Measurements from ENCODE around the gene HOXD13. TPM values are rescaled to one million over a fixed set of nuclear protein-coding genes. Genes with fewer than 3 reads are reported as not detected.

HOXD13 gene
- total and polyA plus RNA-seq, 2 of the 13 experiments (the other 11 are each of a cell fraction or from before 2014, with no cell fraction given) = not detected

DNA sequence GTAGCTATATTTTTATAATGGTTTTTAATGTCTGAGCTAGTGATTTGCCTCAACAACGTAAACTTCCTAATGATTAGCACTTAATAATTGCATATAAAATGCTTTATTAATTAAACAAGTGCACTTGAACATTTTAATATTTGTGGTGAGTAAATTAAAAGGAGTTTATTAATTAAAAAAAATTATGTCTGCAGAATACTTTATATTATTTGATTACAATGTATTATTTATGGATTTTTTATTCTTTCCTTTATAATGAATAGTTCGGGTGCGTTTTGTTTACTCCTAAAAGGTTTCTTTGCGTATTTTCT is 39.3 kb downstream of the HOXD13 start (continued):
- TF ChIP-seq, protein P1, sequence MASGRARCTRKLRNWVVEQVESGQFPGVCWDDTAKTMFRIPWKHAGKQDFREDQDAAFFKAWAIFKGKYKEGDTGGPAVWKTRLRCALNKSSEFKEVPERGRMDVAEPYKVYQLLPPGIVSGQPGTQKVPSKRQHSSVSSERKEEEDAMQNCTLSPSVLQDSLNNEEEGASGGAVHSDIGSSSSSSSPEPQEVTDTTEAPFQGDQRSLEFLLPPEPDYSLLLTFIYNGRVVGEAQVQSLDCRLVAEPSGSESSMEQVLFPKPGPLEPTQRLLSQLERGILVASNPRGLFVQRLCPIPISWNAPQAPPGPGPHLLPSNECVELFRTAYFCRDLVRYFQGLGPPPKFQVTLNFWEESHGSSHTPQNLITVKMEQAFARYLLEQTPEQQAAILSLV (CRISPR knock-in tag; IDR thresholded peaks at IDR 0.05; ENCODE audit: borderline replicate concordance) = no peak
- TF ChIP-seq PHB2 (IDR thresholded peaks at IDR 0.05; ENCODE audit: partially characterized antibody) (no peak), ZNF24 (IDR thresholded peaks at IDR 0.05) (no peak), CBFB (CRISPR knock-in tag; IDR thresholded peaks at IDR 0.05) (no peak)
- TF ChIP-seq, protein P2, sequence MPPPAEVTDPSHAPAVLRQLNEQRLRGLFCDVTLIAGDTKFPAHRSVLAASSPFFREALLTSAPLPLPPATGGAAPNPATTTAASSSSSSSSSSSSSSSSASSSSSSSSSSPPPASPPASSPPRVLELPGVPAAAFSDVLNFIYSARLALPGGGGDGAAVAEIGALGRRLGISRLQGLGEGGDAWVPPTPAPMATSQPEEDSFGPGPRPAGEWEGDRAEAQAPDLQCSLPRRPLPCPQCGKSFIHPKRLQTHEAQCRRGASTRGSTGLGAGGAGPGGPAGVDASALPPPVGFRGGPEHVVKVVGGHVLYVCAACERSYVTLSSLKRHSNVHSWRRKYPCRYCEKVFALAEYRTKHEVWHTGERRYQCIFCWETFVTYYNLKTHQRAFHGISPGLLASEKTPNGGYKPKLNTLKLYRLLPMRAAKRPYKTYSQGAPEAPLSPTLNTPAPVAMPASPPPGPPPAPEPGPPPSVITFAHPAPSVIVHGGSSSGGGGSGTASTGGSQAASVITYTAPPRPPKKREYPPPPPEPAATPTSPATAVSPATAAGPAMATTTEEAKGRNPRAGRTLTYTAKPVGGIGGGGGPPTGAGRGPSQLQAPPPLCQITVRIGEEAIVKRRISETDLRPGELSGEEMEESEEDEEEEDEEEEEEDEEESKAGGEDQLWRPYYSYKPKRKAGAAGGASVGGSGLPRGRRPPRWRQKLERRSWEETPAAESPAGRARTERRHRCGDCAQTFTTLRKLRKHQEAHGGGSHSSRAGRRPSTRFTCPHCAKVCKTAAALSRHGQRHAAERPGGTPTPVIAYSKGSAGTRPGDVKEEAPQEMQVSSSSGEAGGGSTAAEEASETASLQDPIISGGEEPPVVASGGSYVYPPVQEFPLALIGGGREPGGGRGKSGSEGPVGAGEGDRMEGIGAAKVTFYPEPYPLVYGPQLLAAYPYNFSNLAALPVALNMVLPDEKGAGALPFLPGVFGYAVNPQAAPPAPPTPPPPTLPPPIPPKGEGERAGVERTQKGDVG (CRISPR knock-in tag; IDR thresholded peaks at IDR 0.05; ENCODE audit: borderline replicate concordance) = no peak

- Histone ChIP-seq H3K4me3 (replicated peaks in 1 of 3; ENCODE audit: insufficient read depth in 1 of 3, low read depth in 2 of 3, low read length in 3 of 3) (peak overlapping the region in 1 of 3 experiments; percentile 8; a peak in 1 of 6 replicates), H3K36me3 (replicated peaks in 1 of 2; ENCODE audit: control insufficient read depth in 1 of 2, insufficient read depth in 2 of 2, low read length in 2 of 2) (no peaks in the 10 kb centered on the region), H3K4me1 (ENCODE audit: insufficient read depth, low read length) (no peaks in the 10 kb centered on the region), H2AFZ (ENCODE audit: low read length) (no peak overlapping the region), H3K4me2 (ENCODE audit: low read depth, low read length) (peak overlapping the region; percentile 51), H3K9me3 (ENCODE audit: low read length) (no peaks in the 10 kb centered on the region), H3K79me2 (ENCODE audit: insufficient read depth, low read length) (no peaks in the 10 kb centered on the region), H3K27me3 (ENCODE audit: control insufficient read depth in 1 of 2, insufficient read depth in 2 of 2, low read length in 2 of 2) (peaks cover 12 to 87% of the 10 kb centered on the region in 2 experiments), H4K20me1 (ENCODE audit: insufficient read depth, low read length) (no peaks in the 10 kb centered on the region), H3K27ac (ENCODE audit: extremely low read length, insufficient read depth, low read length) (no peak overlapping the region), H3K9ac (ENCODE audit: insufficient read depth, low read depth, low read length) (no peak overlapping the region)
- DNase-seq (ENCODE audit: low spot score) (no peak), FAIRE-seq (no peak), ATAC-seq (no peak)
- in situ Hi-C loops (cut with HindIII; ENCODE audit: extremely low pct_ligation_motif_present, low pct_unique_long_range_greater_than_20kb) = no loop called here
- no TSS peak for BruUV-seq (replicated peaks)
- TF ChIP-seq CCAR2 (optimal IDR thresholded peaks at IDR 0.05; ENCODE audit: low read depth, low read length) = no peak
- TF ChIP-seq JARID2 (CRISPR knock-in tag; IDR thresholded peaks at IDR 0.05; ENCODE audit: insufficient replicate concordance) = no peak
- TF ChIP-seq CBX2 (IDR thresholded peaks at IDR 0.05; ENCODE audit: low read depth, low read length) = peak; percentile 91
- peak; percentile 59 for TF ChIP-seq CBX2 (CRISPR knock-in tag; IDR thresholded peaks at IDR 0.05; ENCODE audit: low read depth)
- TF ChIP-seq YEATS4 (CRISPR knock-in tag; IDR thresholded peaks at IDR 0.05; ENCODE audit: borderline replicate concordance) = no peak
- peak; percentile 77 for TF ChIP-seq EZH2 (conservative IDR thresholded peaks at IDR 0.05; ENCODE audit: low read depth, low read length)
- no peak for TF ChIP-seq ZZZ3 (CRISPR knock-in tag; IDR thresholded peaks at IDR 0.05; ENCODE audit: borderline replicate concordance)
- peak; percentile 51; the same call in 1 of the 2 replicates for TF ChIP-seq RNF2 (conservative IDR thresholded peaks at IDR 0.05; ENCODE audit: low read depth)
- 0 out of 2 replicates have a peak, but pooled peaks have one; percentile 40 for TF ChIP-seq SCMH1 (CRISPR knock-in tag; IDR thresholded peaks at IDR 0.05; ENCODE audit: borderline replicate concordance)
- WGBS (ENCODE audit: low lambda C conversion rate) = 30% methylated on average over 33 of the region's 33 CpGs
- intact Hi-C loops (cut with micrococcal nuclease; ENCODE audit: unreplicated experiment) = no loop called here
- ChIA-PET POLR2A (no interaction called here), CTCF (ENCODE audit: low intra/inter-chr PET ratio, low total read pairs) (no interaction called here)
These were observed 40.0 kb downstream of the HOXD13 start for GRCh38 chr2:176132205-176133171.

All from HepG2 (cell line).